GM19240 (cell line): ENCODE results near the gene TLK2.
"Not testable (repeated sequence)": the region's sequence is repeated elsewhere in the genome, so short reads cannot be mapped to it uniquely, and the experiment has no call there.

Source experiments
- DNase-seq: peaks from one replicate; pipeline ENCODE4 v3.0.0; 2011; ENCODE audit warnings: low spot score; ENCODE audit not compliant: insufficient read length

TLK2 gene

GRCh38 chr17:62599964-62600657 lies 121.5 kb downstream of the TLK2 start:
- DNase-seq = no peak

- DNase-seq = no peak
These were observed 122.2 kb downstream of the TLK2 start for GRCh38 chr17:62600805-62601204.

- DNase-seq = no peak
These were observed 122.8 kb downstream of the TLK2 start for GRCh38 chr17:62601471-62601870.

- not testable (repeated sequence) for DNase-seq
These were observed 125.2 kb downstream of the TLK2 start for GRCh38 chr17:62603783-62604182.

- DNase-seq = no peak
These were observed 127.0 kb downstream of the TLK2 start for GRCh38 chr17:62605588-62605987.

GRCh38 chr17:62611292-62611691 lies 132.7 kb downstream of the TLK2 start:
- no peak for DNase-seq

- no peak for DNase-seq
These were observed 133.1 kb downstream of the TLK2 start for GRCh38 chr17:62611728-62612127.

GRCh38 chr17:62612289-62612688 lies 133.7 kb downstream of the TLK2 start:
- DNase-seq = not testable (repeated sequence)

GRCh38 chr17:62613095-62613494 lies 134.5 kb downstream of the TLK2 start:
- not testable (repeated sequence) for DNase-seq

GRCh38 chr17:62614142-62614541 lies 135.5 kb downstream of the TLK2 start:
- DNase-seq = no peak

GRCh38 chr17:62615503-62615902 lies 136.9 kb downstream of the TLK2 start:
- no peak for DNase-seq

- DNase-seq = no peak
These were observed 138.6 kb downstream of the TLK2 start for GRCh38 chr17:62616993-62617893.

- no peak for DNase-seq
These were observed 139.4 kb downstream of the TLK2 start for GRCh38 chr17:62617894-62618472.

GRCh38 chr17:62618647-62619416 lies 140.2 kb downstream of the TLK2 start:
- DNase-seq = no peak

- DNase-seq = no peak
These were observed 141.0 kb downstream of the TLK2 start for GRCh38 chr17:62619417-62620155.

GRCh38 chr17:62621223-62621622 lies 142.6 kb downstream of the TLK2 start:
- no peak for DNase-seq

- no peak for DNase-seq
These were observed 146.7 kb downstream of the TLK2 start for GRCh38 chr17:62625184-62625869.

- no peak for DNase-seq
These were observed 147.2 kb downstream of the TLK2 start for GRCh38 chr17:62625870-62626200.

GRCh38 chr17:62626719-62627218 lies 148.1 kb downstream of the TLK2 start:
- no peak for DNase-seq
